Coronary artery (tissue), 2 donors: ENCODE measurements around the gene METTL22.

ENCODE experiments used
- DNase-seq: peaks from one replicate; pipeline ENCODE4 v3.0.0-alpha.2; 2017; ENCODE audit warnings: low spot score
- H3K27ac ChIP-seq, 2 donors: fragments of 200-600 bp; sonication (generic); one replicate each; pipeline ENCODE4 v1.5.1; 2016 to 2019
- H3K4me3 ChIP-seq: fragments of 200-600 bp; sonication (generic); 2 replicates; pipeline ENCODE4 v1.5.1; 2016; ENCODE audit warnings: mild to moderate bottlenecking, moderate library complexity
- CTCF ChIP-seq: fragments of 200-600 bp; sonication (generic); IDR thresholded peaks from one replicate; pipeline ENCODE4 v1.5.1; 2019; ENCODE audit warnings: antibody characterized with exemption

The METTL22 gene

DNA sequence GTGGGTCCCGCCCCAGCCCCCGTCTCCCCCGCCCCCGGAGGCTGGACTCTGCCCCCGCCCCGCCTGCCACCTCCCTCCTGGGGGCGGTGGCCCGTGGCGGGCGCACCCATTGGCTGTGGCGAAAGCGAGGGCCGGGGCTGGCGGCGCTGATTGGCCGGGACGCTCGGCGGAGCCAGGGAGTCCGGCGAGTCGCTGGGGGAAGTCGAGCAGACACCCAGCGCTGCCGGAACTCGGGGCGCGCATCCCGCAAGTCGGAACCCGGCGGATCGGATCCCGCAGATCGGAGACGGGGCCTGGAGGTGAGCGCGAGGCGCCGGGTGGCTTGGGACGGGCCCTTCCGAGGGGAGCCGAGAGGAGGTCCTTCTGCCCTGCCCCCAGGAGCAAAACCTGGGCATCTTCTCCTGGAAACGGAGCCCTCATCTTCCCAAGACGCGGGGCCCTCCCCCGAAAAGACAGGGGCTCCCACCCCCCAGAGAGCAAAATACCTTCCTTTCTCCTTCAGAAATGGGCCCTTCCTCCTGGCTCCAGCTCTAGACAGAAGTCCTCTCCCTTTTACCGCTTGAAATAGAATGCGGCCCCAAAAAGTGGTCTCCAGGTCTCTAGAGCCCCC is 53.0 kb downstream of the METTL22 start, which contains the start of gene ABAT:
Gene ABAT, plus strand, starts transcription at position 205 of the 610 bp plus-strand sequence. CDS start 61,123 bp downstream, outside the sequence.
- Histone ChIP-seq H3K4me3 (peak within 1 kb of the TSS; percentile 75), H3K27ac (peak within 1 kb of the TSS in 1 of 2 donors; percentile 20)
- DNase-seq: peak; percentile 93
- no peak for TF ChIP-seq CTCF

- DNase-seq: no peak
- peak overlapping the region; percentile 75 for H3K4me3 ChIP-seq
- no peak for TF ChIP-seq CTCF
- H3K27ac ChIP-seq: no peak overlapping the region
Measured at GRCh38 chr16:8675183-8676159, 54.0 kb downstream of the METTL22 start.

- Histone ChIP-seq H3K27ac (no peak overlapping the region), H3K4me3 (no peak overlapping the region)
- TF ChIP-seq CTCF: no peak
Measured at GRCh38 chr16:8676160-8676547, 54.7 kb downstream of the METTL22 start.

DNA sequence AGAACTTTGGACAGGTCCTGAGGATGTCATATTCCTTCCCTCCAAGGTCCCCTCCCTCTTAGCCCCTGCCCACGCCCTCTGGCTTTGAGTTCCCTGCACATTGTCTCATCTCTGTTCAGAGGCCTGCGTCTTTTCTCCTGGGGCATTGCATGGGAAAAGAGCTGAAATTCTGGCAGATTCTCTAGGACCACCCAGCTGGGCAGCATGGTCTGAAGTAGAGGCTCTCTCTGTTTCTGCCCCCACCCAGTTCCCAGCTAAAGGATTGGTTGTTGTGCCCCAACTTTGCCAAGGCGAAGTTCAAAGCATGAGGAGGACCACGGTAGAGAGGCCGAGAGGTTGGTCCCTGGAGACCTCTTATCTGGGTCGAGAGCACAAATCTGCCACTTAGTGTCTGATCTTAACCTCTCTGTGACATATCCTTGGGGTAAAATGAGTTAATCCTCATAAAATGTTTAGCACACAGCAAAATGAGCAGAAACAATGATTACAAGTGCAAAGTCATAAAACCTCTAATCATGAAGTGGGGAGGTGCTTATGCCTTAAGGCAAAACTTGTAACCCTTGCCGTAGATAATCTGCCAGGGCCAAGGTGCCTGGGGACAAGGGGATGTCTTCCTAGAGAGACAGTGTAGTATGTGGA is 55.4 kb downstream of the METTL22 start:
- H3K27ac ChIP-seq: no peak overlapping the region
- TF ChIP-seq CTCF: no peak
- DNase-seq: no peak
- H3K4me3 ChIP-seq: no peak overlapping the region

More at GRCh38 chr16:8676160-8676547, 54.7 kb downstream of the METTL22 start:
- DNase-seq: no peak

DNA sequence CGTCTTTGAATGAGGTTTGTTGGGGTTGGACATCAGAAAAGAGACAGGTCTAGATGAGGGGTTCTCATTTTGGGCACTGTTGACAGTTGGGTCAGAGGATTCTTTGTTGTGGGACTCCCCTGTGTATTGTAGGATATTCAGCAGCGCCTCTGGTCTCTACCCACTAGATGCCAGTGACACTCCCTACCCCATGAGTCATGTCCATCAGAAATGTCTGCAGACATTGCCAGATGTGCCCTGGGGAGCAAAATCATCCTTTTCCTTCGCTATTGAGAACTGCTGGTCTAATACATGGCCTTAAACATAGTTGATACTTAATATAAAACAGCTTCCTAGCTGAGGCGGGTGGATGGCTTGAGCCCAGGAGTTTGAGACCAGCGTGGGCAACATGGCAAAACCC is 56.0 kb downstream of the METTL22 start:
- no peak for DNase-seq
- Histone ChIP-seq H3K4me3 (no peak overlapping the region), H3K27ac (no peak overlapping the region)
- TF ChIP-seq CTCF: no peak

DNA sequence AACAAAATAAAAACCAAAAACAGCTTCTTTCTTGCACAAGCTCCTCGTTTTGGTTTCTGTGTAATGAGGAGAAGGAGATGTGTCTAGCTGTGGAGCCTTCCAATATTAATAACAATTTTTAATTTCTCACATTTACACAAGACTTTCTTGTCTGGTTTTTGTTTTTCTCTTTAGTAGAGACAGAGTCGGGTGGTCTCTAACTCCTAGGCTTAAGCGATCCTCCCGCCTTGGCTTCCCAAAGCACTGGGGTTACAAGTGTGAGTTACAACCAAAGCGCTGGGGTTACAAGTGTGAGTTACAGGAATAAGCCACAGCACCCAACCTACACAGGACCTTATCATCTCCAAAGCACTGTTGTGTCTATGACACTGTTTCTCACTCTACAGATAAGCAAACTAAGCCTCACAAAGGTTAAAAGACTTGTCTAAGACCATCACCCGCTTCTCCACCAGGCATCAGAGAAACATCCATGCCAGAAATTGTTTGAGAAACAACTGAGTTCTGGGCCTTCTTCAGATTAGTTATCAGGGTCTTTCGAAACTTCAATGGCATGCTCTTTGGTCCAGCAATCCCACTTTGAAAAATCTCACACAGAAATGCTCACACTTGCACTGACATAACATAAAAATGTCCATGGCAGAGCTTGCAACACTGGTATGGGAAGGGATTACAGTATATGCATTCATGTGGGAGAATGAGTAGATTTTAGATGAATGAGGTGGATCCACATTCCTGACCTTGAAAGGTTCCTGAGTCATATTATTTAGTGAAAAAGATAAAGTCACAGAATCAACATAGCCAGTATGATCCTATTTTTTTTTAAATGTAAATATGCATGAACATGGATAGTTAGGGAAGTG is 56.8 kb downstream of the METTL22 start:
- no peak for TF ChIP-seq CTCF
- no peak for DNase-seq
- no peak overlapping the region for H3K4me3 ChIP-seq
- H3K27ac ChIP-seq: no peak overlapping the region
